GM15510 (cell line): Measurements from ENCODE around the gene DNAH8.

Source experiments
- POLR2A ChIP-seq: IDR thresholded peaks from 3 replicates; pipeline ENCODE4 v1.6.1; 2011; ENCODE audit warnings: borderline replicate concordance; ENCODE audit not compliant: insufficient read length; ENCODE audit errors: extremely low read depth

DNAH8 gene, protein sequence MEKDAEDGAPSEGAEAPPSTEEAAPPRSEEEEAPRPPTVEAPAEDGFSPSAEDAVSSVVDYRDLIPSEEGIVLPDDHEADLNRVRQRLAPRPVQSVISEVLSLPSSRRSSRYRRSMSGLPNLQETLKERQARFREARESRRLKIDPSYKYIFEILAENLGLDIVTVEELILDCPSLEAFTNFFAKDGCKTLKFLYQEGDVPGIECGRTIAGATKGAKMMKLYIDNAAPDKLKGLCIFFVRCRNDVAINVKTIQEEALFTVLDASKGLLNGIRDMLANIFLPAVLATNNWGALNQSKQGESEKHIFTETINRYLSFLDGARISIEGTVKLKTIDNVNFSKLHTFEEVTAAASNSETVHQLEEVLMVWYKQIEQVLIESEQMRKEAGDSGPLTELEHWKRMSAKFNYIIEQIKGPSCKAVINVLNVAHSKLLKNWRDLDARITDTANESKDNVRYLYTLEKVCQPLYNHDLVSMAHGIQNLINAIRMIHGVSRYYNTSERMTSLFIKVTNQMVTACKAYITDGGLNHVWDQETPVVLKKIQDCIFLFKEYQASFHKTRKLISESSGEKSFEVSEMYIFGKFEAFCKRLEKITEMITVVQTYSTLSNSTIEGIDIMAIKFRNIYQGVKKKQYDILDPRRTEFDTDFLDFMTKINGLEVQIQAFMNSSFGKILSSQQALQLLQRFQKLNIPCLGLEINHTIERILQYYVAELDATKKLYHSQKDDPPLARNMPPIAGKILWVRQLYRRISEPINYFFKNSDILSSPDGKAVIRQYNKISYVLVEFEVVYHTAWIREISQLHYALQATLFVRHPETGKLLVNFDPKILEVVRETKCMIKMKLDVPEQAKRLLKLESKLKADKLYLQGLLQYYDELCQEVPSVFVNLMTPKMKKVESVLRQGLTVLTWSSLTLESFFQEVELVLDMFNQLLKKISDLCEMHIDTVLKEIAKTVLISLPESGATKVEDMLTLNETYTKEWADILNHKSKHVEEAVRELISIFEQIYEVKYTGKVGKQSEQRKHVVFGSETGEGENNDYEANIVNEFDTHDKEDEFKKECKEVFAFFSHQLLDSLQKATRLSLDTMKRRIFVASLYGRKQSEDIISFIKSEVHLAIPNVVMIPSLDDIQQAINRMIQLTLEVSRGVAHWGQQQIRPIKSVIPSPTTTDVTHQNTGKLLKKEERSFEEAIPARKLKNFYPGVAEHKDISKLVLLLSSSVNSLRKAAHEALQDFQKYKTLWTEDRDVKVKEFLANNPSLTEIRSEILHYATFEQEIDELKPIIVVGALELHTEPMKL (N-terminal part only)

DNA sequence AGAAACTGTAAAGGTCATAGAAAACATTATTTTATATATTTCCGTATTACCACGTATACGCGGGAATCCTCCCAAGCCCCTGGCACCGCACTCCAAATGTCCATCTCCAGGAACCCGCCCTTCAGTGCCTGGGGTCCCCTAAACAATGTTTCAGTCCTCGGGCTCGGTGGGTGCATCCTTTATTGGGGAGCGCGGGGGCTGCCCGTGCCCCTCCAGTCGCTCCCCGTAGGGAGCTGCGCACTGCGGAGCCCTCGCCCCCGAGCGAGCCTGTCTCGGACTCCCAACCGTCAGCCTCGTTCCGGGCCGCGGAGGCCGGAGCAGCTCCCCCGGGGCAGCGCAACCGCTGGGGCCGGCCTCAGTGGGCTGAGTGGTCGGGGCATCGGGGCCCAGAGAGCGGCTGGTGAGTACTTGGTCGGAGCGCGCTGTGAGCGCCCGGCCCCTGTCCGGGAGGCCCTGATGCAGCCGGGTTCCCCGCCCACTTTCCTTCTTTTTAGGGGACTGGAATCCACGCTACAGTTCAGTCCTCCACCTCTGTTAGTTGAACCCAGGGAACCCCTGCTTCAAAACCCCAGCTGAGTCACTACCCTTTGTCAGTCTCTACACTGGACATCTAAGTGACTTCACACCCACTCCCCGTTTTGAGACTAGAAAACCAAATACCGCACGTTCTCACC, at the start of gene DNAH8:
DNAH8 (plus strand) TSS at position 296 of the 674 bp plus-strand sequence. CDS start 7,499 bp downstream, outside the sequence.
- no peak for TF ChIP-seq POLR2A

DNA sequence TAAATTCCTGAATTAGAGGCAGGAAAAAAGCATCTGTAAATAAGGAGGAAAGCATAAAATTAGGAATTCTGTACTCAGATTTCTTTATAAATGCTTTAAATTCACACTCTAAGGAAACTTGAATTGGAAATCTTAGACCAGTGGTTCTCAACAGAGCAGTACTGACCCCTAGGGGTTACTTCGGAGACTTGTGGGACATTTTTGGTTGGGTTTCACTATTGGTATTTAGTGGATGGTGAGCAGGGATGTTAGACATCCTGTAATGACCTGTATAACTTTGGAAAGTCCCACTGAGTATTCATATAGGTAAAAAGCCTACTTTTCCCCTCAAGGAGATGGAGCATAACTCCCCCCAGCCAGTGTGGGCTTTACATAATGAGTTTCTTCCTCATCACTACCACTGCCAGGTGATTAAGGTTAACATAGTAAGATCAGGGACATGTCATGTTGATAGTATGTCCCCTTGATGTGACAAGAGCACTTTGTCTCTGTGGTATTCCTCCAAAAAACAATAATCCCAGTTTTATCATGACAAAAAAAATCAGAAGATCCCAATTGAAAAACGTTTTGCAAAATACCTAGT, 43.1 kb upstream of the DNAH8 start:
- no peak for TF ChIP-seq POLR2A

DNA sequence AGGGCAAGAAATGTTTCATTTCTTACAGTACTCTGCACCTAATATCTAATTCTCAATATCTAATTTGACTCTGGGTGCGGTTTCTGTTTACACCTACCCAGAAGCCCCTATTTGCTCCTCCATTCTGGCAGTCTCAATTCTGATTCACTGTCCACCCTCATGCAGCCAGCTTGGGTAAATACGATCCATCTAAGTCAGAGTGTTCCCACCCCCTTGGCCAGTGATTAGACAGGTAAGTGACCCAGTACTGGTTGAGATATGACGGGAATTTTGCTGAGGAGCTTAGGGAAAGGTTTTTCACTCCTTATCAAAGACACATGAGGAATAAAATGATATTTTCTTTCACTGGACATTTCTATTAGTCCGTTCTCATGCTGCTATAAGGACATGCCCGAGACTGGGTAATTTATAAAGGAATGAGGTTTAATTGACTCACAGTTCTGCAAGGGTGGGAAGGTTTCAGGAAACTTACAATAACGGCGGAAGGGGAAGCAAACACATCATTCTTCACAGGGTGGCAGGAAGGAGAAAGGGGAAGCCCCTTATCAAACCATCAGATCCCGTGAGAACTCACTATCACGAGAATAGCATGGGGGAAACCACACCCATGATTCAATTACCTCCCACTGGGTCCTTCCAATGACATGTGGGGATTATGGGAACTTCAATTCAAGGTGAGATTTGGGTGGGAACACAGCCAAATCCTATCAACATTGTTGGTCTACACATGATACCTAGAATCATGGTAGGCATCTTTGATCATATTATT, 41.5 kb upstream of the DNAH8 start:
- no peak for TF ChIP-seq POLR2A

DNA sequence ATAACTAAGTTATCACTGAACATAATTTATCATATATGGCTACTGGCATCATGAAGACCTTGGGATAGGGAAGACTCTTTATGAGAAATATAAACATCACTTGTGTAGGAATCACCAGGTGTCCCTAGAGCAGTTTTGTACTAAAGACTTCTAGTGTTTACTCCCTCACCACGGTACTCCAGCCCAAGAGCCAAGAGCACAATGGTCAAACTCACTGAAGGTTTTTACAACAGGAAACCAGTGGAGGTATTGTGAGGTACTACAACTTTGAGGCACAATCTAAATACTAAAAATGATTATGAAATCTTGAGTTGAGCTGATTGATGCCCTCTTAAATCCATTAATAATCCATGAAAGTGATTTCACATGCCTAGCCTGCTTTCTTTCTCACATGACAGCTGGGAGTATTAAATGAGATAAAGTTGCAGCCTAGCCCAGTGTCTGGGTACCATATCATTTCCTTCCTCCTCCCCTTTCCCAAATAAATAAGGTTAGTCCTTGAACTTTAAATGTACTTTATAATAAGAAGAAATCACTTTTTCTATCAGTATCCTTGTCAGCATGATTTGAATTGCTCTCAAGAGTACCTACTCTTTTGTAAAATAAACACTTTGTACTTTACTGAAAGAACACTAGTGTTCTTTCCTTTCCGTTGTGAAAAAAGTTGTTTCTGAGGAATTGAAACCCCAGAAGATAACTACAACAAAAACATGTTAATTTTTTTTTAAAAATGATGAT, 38.7 kb upstream of the DNAH8 start:
- no peak for TF ChIP-seq POLR2A

DNA sequence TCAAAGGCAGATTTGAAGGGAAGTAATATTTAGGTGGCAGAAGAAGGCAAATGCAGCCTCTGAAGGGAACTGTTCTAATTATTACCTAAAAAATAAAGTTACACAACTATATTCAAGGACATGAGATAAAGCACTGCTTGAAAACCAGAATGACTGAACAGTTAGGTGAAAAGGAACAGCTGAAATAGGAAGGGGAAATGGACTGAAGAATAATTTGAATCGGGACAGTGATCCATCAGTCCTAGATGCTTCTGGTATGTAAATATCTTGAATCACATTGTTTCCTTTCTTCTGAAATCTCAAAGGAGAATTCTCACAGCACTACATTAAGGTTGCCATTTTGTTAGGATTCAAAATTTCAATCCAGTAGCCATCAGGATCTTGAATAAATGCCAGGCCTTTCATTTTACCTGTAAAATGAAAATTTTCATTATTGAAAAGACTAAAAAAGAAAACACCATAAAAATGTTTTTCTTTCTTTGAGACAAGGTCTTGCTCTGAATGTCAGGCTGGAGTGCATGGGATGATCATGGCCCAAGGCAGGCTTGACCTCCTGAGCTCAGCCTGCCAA, 38.1 kb upstream of the DNAH8 start:
- TF ChIP-seq POLR2A, result no peak

DNA sequence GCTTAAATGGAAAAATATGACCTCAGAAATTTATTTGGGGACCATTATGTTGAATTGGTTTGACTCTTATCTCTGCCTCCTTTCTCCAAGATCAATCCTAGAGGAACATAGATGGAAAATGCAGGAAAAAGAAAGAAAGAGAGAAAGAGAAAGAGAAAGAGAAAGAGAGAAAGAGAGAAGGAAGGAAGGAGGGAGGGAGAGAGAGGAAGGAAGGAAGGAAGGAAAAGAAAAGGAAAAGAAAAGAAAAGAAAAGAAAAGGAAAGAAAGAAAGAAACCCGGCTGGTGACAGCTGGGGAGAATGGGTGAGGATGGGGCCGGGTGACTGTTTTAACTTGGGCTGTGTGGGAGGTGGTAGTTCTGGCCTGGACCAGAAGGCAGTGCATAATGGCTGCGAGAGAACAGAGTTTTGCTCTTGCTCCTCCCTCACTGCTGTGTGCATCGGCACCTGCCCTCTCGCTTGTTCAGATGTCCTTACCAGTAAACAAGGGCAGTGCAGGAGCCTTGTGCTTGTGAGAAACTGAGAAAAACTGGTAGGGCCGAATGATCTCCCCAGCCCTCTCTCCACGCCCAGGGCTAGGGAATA, 36.8 kb upstream of the DNAH8 start:
- no peak for TF ChIP-seq POLR2A

DNA sequence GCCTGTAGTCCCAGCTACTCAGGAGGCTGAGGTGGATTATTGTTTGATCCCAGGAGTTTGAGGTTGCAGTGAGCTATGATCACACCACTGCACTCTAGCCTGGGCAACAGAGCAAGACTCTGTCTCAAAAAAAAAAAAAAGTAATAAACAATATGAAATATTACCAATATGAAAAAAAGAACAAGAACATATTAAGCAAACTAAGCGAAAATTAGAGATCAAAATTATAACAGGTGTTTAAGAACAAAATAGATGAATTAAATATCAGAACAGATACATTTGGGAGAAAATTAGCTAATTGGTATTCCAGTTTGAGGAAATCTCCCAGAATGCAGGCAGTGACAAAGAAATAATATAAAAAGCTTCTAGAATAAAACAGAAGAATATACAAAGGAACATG, 35.4 kb upstream of the DNAH8 start:
- no peak for TF ChIP-seq POLR2A

DNA sequence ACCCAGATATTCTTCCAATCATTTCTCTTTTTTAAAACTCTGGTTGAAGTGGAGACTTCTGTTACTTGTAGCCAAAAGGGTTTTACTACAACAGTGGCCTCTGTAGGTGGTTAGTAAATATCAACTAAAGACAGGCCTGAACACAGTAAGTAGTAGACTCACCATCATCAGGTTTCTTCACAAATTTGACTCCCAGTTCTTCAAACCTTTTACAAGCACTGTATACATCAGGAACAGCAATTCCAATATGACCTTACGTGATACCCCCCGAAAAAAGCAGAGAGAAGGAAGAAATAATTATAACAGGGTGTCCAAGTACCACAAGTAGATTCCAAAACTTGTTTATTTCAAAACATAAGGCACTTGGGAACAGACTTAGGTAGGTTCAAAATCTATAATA, 33.3 kb upstream of the DNAH8 start:
- TF ChIP-seq POLR2A, result no peak

DNA sequence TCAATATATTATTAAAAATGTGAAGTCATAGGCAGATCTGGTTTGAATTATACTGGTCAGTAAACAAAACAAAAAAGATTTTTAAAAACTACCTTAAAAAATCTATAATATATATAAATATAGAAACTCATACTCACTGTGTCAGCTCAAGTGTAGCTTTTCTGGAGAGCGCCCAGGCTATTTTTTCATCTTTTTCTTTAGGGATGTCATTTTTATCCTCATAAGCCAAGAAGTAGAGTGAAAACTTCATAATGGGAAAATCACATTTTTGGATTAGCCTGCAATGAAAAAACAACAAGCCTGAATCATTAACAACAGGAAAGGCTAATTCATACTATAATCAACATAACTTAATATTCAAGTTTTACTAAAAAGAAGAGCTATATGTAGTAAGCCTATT, 30.9 kb upstream of the DNAH8 start:
- no peak for TF ChIP-seq POLR2A

DNA sequence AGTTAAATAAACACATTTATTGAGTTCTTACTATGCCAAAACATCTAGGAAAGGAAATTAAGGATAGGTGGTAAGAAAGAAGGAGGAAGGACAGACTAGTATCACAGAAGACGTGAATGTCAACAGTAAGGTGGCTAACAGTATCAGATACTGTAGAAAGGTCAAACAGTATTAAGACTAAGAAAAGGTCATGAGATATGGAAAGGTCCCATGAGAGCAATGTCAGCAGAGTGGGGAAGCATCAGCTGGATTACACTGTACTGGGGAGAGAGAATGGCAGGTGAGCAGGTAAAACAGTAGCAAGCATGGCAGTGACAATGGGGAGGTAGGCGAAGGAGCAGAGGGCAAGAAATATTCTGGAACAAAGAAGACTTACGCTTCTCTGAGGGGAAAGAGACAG, 30.2 kb upstream of the DNAH8 start:
- TF ChIP-seq POLR2A, result no peak

DNA sequence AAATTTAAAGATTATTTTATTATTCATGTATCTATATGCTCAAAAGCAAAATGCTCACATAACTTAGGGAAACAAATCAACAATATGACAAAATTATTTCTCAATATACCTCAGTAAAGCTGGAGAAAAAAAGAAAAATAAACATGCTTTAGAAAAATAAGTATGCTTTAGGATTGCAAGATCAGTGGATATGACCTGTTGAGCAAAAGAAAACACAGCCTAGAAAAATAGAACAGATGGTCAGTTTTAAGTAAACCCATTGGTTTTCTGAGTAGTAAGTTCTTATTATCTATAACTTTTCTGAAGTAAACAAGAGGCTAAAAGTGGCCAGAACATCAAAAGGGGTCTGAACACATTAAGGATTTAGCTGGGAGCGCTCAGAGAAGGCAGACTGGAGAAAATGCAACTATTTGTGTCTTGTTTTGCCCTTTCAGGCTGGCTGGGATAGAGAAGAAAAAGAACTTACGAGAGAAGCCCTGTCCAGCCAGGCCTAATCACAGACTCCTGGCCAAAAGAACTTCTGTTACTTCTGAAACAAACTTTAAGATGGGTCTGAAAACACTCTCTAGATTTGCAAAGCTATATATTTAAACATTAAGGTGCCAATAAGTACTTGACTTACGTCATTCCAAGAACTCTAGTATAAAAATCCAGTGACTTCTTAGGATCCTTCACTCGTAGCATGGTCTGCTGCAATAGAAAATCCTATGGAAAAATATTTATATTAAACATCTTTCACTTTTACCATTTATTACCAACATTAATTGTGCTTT, 28.7 kb upstream of the DNAH8 start:
- no peak for TF ChIP-seq POLR2A
